Measurements from ENCODE around the gene AP3S2.
"Not testable (repeated sequence)": the region's sequence is repeated elsewhere in the genome, so short reads cannot be mapped to it uniquely, and the experiment has no call there.

The AP3S2 gene

DNA sequence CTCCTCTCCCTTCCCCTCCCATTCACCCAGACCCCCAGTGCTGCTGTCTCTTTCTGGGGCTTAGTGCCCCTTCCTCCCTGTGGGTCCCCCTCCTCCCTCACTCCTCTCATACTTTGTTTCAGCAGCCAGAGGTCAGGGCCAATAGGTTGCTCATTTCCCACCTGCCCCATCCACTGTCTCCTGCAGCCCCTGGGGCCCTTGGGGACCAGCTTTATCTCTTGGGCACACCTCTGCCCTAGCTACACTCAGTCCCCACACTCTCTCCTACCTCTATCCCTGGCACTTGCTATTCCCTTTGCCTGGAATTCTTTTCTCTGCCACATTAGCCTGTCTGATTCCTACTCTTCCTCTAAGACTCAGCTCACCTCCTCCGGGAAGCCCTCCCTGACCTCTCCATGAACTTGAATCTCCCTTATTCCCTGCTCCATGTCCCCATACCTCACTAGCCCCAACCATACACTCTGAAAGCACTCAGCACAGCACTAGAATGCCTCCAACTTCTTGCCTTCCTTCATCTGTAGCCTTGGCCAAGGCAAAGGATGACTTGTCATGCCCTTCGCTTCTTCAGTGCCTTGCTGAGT is 93.8 kb downstream of the AP3S2 start:
- no peaks in the 10 kb centered on the region for H3K4me1 Mint-ChIP-seq (ENCODE audit: low read depth)
- no peaks in the 10 kb centered on the region for H3K27me3 Mint-ChIP-seq
- H3K27ac Mint-ChIP-seq: no peak overlapping the region
- no peak overlapping the region for H3K4me3 Mint-ChIP-seq
- H3K36me3 Mint-ChIP-seq (ENCODE audit: low read depth): no peaks in the 10 kb centered on the region
- H3K9me3 Mint-ChIP-seq: peaks cover 3% of the 10 kb centered on the region

DNA sequence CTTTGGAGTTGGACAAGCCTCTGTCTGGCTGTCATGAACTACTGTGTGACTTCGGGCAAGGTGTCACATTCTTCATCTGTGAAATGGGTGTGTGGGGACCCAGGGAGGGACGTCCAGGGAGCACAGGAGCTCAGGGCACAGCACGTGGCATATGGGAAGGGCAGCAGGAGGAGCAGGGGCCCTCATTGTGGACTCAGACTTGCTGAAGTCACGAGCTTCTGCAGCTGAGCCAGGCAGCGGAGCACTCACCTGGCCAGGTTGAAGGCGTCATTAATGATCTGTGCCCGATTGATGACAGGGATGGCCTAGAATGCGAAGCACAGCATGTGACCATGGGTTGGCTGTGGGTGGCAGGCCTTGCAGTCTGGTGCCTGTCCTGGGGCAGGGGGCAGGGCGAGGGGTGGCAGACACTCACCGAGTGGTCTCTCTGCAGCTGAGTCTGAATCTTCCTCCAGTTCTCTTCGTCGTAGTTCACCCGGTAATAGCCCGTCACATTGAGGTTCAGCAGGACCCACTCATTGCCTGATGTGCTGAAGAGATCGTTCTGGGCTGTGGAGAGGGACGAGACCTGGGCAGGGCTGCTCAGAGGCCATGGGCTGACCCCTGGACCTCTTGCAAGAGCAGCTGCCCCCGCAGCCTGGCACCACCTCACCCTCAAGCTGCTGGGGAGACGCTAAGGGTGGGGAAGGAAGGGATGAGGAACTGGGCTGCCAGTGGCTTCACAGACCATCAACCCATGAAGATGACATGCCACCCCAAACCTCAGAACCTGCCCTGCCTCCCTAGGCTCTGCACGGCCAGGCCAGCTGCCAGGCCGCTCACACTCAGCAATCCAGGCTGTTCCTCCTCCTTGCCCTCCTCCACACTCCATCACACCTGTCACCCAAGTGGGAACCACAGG is 94.5 kb downstream of the AP3S2 start:
- peaks cover 3% of the 10 kb centered on the region for H3K9me3 Mint-ChIP-seq
- no peaks in the 10 kb centered on the region for H3K36me3 Mint-ChIP-seq (ENCODE audit: low read depth)
- H3K4me1 Mint-ChIP-seq (ENCODE audit: low read depth): no peaks in the 10 kb centered on the region
- H3K27me3 Mint-ChIP-seq: no peaks in the 10 kb centered on the region
- H3K27ac Mint-ChIP-seq: no peak overlapping the region
- H3K4me3 Mint-ChIP-seq: no peak overlapping the region

GRCh38 chr15:89797678-89798201 is 96.1 kb downstream of the AP3S2 start:
- no peaks in the 10 kb centered on the region for H3K4me1 Mint-ChIP-seq (ENCODE audit: low read depth)
- H3K9me3 Mint-ChIP-seq: peaks cover 3% of the 10 kb centered on the region
- no peak overlapping the region for H3K4me3 Mint-ChIP-seq
- no peaks in the 10 kb centered on the region for H3K27me3 Mint-ChIP-seq
- no peak overlapping the region for H3K27ac Mint-ChIP-seq
- H3K36me3 Mint-ChIP-seq (ENCODE audit: low read depth): no peaks in the 10 kb centered on the region

DNA sequence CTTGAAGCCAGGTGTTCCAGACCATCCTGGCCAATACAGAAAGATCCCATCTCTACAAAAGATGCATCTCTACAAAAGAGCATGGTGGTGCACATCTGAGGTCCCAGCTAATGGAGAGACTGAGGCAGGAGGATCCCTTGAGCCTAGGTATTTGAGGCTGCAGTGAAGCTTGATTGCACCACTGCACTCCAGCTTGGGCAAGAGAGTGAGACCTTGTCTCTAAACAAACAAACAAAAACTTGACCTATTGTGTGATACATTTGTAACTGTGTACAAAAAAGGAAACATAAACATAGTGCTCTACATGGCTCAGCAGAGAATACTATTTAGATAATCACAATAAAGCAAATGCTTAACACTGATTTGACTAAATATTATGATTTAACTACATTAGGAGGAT is 97.8 kb downstream of the AP3S2 start:
- peaks cover 3% of the 10 kb centered on the region for H3K9me3 Mint-ChIP-seq
- no peak overlapping the region for H3K4me3 Mint-ChIP-seq
- H3K27ac Mint-ChIP-seq: no peak overlapping the region
- no peaks in the 10 kb centered on the region for H3K4me1 Mint-ChIP-seq (ENCODE audit: low read depth)
- H3K36me3 Mint-ChIP-seq (ENCODE audit: low read depth): no peaks in the 10 kb centered on the region
- no peaks in the 10 kb centered on the region for H3K27me3 Mint-ChIP-seq

- H3K36me3 Mint-ChIP-seq (ENCODE audit: low read depth): no peaks in the 10 kb centered on the region
- H3K27ac Mint-ChIP-seq: no peak overlapping the region
Observed at GRCh38 chr15:89794627-89795241, 99.1 kb downstream of the AP3S2 start.

GRCh38 chr15:89792106-89792805 is 101.5 kb downstream of the AP3S2 start:
- no peaks in the 10 kb centered on the region for H3K4me1 Mint-ChIP-seq (ENCODE audit: low read depth)
- H3K27ac Mint-ChIP-seq: no peak overlapping the region
- peaks cover 10% of the 10 kb centered on the region for H3K9me3 Mint-ChIP-seq
- H3K4me3 Mint-ChIP-seq: no peak overlapping the region
- peaks cover 6% of the 10 kb centered on the region for H3K27me3 Mint-ChIP-seq
- H3K36me3 Mint-ChIP-seq (ENCODE audit: low read depth): no peaks in the 10 kb centered on the region

More at GRCh38 chr15:89794627-89795241, 99.1 kb downstream of the AP3S2 start:
- Mint-ChIP-seq H3K27me3 (no peaks in the 10 kb centered on the region), H3K4me3 (no peak overlapping the region), H3K4me1 (ENCODE audit: low read depth) (no peaks in the 10 kb centered on the region), H3K9me3 (peaks cover 3% of the 10 kb centered on the region)

DNA sequence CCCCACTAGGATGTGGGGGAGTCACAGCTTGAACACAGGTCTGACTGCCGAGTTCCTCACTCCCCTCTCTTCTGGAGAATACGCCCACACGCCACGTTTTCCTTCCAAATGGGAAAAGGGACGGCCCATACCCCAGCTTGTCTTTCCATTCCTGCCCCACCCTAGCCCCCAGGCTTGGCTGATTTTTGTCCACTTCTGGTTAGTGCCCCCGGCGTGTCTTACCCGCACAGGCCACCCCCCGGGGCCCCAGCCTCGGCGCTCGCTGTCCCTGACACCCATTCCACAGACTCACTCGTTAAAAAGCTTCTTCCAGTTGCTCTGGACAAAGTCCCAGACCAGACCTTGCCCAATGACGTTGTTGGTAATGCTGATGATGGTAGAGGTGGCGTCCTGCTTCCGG is 103.1 kb downstream of the AP3S2 start:
- Mint-ChIP-seq H3K36me3 (ENCODE audit: low read depth) (no peaks in the 10 kb centered on the region), H3K4me1 (ENCODE audit: low read depth) (no peaks in the 10 kb centered on the region), H3K27ac (no peak overlapping the region), H3K9me3 (peaks cover 9% of the 10 kb centered on the region), H3K27me3 (peaks cover 6% of the 10 kb centered on the region), H3K4me3 (no peak overlapping the region)

DNA sequence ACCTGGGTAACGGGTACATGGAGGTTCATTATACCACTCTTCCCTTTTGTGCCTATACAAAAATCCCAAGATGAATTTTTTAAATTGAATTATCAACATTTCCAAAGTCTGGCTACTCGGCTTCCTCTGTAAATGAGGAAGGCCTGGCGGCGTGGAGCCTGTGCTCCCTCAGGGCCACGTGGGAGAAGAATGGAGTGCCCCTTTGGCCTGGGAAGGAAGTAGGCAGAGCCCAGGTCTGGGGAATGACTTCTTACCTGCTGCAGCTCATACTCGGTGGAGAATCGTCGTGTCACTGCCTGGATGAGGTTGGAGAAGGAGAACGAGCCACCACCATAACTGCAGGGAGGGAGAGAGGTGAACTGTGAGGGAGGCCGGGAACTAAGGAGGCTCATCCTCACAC is 103.6 kb downstream of the AP3S2 start:
- Mint-ChIP-seq H3K36me3 (ENCODE audit: low read depth) (no peaks in the 10 kb centered on the region), H3K9me3 (peaks cover 7% of the 10 kb centered on the region), H3K4me3 (no peak overlapping the region)

GRCh38 chr15:89788585-89788984 is 105.2 kb downstream of the AP3S2 start:
- not testable (repeated sequence) for H3K27me3 Mint-ChIP-seq; H3K27ac Mint-ChIP-seq; H3K36me3 Mint-ChIP-seq (ENCODE audit: low read depth); H3K4me3 Mint-ChIP-seq; H3K4me1 Mint-ChIP-seq (ENCODE audit: low read depth); H3K9me3 Mint-ChIP-seq

More for the DNA sequence above, 103.6 kb downstream of the AP3S2 start:
- H3K27me3 Mint-ChIP-seq: peaks cover 6% of the 10 kb centered on the region
- no peak overlapping the region for H3K27ac Mint-ChIP-seq
- no peaks in the 10 kb centered on the region for H3K4me1 Mint-ChIP-seq (ENCODE audit: low read depth)

GRCh38 chr15:89787944-89788343 is 105.8 kb downstream of the AP3S2 start:
- peaks cover 7% of the 10 kb centered on the region for H3K9me3 Mint-ChIP-seq
- H3K27me3 Mint-ChIP-seq: peaks cover 6% of the 10 kb centered on the region
- H3K36me3 Mint-ChIP-seq (ENCODE audit: low read depth): no peaks in the 10 kb centered on the region
- no peaks in the 10 kb centered on the region for H3K4me1 Mint-ChIP-seq (ENCODE audit: low read depth)
- no peak overlapping the region for H3K27ac Mint-ChIP-seq
- H3K4me3 Mint-ChIP-seq: no peak overlapping the region

DNA sequence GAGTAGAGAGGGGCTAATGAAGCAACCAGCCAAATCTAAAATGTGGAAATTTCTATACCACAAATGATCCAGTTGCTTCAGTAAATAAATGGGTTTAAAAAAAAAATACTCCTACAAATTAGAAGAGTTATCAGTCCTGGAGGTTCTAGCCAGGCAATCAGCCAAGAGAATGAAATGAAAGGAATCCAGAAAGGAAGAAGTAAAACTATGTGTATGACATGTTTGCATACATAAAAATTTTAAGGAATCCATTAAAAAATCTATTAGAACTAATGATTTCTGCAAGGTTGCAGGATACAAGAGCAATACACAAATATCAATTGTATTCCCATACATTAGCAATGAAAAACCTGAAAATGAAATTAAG is 108.0 kb downstream of the AP3S2 start:
- Mint-ChIP-seq H3K9me3 (peaks cover 7% of the 10 kb centered on the region), H3K4me3 (no peak overlapping the region), H3K27me3 (peaks cover 8% of the 10 kb centered on the region), H3K4me1 (ENCODE audit: low read depth) (peaks cover 13% of the 10 kb centered on the region), H3K36me3 (ENCODE audit: low read depth) (no peaks in the 10 kb centered on the region), H3K27ac (no peak overlapping the region)

DNA sequence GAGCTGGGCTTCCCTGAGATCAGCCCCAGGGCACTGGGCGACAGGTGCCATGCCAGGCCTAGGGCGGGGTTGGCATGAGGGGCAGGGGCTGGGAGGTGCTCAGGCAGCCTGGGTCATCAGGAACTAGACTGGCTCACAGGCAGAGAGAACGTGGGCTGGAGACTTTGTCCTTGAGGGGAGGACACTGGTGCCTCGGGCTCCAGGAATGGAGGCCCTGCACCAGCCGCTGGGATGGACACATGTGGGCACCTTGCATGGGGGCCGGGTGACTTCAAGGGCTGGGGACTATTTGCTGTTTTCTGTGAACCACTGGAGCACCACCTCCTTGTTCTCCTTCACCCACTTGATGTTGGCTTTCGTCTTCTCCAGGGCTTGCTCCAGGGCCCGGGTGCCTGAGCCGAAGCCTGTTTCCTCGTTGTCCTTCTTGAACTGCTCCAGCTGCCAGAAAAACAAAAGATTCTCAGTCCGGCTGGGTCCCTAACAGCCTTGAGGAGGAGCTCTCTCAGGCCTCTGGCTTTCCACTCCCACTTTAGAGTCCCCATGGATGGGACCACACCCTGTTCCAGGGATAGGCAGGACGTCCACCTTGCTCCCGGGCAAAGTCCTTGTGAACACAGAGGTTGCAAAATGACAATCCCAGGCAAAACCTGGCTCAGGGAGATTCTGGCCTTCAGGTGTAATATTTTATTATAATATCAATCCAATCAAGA is 108.6 kb downstream of the AP3S2 start:
- Mint-ChIP-seq H3K36me3 (ENCODE audit: low read depth) (no peaks in the 10 kb centered on the region), H3K27ac (no peak overlapping the region), H3K27me3 (peaks cover 14% of the 10 kb centered on the region), H3K4me1 (ENCODE audit: low read depth) (peaks cover 17% of the 10 kb centered on the region), H3K9me3 (peaks cover 7% of the 10 kb centered on the region), H3K4me3 (no peak overlapping the region)

DNA sequence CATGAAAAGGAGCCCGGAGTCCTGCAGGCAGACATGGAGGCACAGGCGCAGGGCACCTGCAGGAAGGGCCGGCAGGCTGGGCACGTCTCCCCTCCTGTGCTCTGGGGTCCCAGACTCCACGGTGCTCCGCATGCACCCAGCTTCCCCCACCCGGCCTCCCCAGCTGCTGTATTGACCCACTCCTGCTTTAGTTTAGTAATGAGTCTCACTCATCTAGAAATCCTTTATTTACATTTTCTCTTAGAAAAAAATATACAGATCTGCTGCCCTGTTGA is 109.2 kb downstream of the AP3S2 start:
- Mint-ChIP-seq H3K27me3 (peaks cover 15% of the 10 kb centered on the region), H3K4me1 (ENCODE audit: low read depth) (peaks cover 17% of the 10 kb centered on the region), H3K4me3 (no peak overlapping the region), H3K9me3 (peaks cover 7% of the 10 kb centered on the region), H3K36me3 (ENCODE audit: low read depth) (no peaks in the 10 kb centered on the region), H3K27ac (no peak overlapping the region)

- peaks cover 7% of the 10 kb centered on the region for H3K9me3 Mint-ChIP-seq
Observed at GRCh38 chr15:89783861-89784685, 109.7 kb downstream of the AP3S2 start.

More at GRCh38 chr15:89783861-89784685, 109.7 kb downstream of the AP3S2 start:
- Mint-ChIP-seq H3K36me3 (ENCODE audit: low read depth) (no peaks in the 10 kb centered on the region), H3K4me1 (ENCODE audit: low read depth) (peaks cover 17% of the 10 kb centered on the region), H3K4me3 (no peak overlapping the region), H3K27ac (no peak overlapping the region), H3K27me3 (peaks cover 15% of the 10 kb centered on the region)

All from stimulated activated naive CD8-positive, alpha-beta T cell treated with anti-CD3 and anti-CD28 coated beads, Interleukin-15, Interleukin-2, amounts not matched to agents 100 ng/mL and 50 ng/mL, for 24 hours (primary cell).